22Rv1 (cell line): ENCODE results near the gene USP3.
A peak's percentile ranks its signal among the peaks of the same experiment; 100 is the strongest.

Experiments
- H3K27ac ChIP-seq: fragments of 450-650 bp; 2 replicates; pipeline ENCODE4 v1.5.1; 2017
- CTCF ChIP-seq: fragments of 450-650 bp; IDR thresholded peaks from 2 replicates; pipeline ENCODE4 v1.5.1; 2017; ENCODE audit warnings: mild to moderate bottlenecking
- ZFX ChIP-seq: fragments of 450-650 bp; IDR thresholded peaks from 2 replicates; pipeline ENCODE4 v1.6.1; 2017; ENCODE audit warnings: antibody characterized with exemption, borderline replicate concordance

Gene USP3

DNA sequence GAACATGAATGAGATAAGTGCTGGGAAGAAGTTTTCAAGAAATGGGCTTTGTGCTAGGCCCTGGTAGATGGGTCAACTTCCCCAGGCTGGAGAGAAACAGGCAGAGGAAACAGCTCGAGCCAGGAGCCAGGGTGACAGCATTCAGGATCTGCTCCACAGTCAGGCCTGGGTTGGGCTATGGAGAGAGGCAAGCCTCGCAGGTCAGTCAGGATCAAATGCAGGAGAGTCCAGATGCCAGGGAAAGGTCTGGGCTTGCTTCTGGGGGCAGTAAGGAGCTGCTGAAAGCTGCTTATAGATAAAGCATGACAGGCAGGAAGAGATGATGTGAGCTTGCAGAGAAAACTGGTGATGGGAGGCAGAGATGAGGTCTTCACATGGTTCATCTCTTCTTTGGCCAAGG is 11.0 kb upstream of the USP3 start:
- no peak overlapping the region for H3K27ac ChIP-seq
- TF ChIP-seq CTCF (no peak), ZFX (no peak)

DNA sequence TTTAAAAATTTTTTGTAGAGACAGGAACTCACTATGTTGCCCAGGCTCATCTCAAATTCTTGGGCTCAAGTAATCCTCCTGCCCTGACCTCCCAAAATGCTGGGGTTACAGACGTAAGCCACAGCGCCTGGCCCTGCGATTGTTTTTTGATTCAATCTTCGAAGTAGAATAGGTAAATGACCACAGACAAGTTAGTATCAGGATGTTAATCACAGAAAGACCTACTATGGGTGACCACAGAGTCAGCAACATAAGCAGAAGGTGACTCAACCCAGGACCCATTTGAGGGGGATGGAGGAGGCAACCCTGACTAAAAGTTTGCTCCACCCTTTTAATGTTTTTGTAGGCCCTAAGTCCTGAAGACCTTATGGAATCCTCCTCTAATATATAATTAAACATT is 10.0 kb upstream of the USP3 start:
- no peak overlapping the region for H3K27ac ChIP-seq
- no peak for TF ChIP-seq ZFX
- no peak for TF ChIP-seq CTCF

DNA sequence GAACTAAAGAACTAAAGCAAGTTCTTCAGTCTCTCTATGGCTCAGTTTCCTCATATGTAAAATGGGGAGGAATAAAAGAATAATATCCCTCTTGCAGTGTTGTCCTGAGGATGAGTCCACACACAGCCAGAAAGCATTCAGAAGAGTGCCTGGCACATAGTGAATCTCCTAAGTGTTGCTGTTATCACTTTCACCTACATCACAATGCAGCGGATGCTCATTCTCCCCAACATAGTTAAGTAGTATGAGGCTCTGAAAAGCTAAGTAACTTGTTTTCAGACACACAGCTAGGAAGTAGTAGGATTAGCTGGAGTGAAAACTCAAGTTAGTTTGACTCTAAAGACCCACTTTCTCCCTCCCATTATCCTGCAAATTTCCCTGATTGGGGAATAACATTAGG is 9.1 kb upstream of the USP3 start:
- peak overlapping the region; percentile 6; the same call in 1 of the 2 replicates for H3K27ac ChIP-seq
- TF ChIP-seq CTCF (no peak), ZFX (no peak)

DNA sequence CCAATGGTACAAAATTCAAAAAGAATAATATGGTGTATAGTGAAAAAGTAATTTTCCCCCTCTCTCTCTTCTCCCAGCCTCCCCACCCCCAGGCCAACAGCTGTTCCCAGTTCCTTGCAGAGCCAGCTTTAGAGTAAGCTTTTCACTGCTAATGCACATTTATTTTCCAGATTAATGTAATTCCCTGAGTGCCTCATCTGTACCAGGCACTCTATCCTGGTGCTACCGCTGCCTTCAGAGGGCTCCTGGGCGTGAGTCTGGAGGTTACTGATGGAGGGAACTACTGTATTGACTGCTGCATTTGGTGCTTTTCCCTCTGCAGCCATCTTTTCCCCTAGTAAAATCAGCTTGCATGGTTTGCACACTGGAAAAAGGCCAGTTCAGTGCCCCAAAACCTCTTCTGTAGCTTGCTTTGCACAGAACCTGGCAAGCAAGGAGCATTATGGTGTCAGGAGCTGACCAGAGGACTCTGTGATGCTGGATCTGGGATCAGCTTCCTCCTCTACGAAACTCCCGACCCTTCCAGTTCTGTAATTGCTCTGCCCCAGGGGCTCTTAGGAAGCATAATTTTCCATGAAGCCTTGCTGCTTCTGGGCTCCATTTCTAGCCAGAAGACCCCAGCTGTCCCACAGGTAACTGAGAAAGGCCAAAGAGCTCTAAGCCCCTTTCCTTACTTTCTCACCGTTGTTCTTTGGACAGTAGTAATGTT is 8.5 kb upstream of the USP3 start:
- H3K27ac ChIP-seq, result peak overlapping the region; percentile 64
- no peak for TF ChIP-seq CTCF
- no peak for TF ChIP-seq ZFX

DNA sequence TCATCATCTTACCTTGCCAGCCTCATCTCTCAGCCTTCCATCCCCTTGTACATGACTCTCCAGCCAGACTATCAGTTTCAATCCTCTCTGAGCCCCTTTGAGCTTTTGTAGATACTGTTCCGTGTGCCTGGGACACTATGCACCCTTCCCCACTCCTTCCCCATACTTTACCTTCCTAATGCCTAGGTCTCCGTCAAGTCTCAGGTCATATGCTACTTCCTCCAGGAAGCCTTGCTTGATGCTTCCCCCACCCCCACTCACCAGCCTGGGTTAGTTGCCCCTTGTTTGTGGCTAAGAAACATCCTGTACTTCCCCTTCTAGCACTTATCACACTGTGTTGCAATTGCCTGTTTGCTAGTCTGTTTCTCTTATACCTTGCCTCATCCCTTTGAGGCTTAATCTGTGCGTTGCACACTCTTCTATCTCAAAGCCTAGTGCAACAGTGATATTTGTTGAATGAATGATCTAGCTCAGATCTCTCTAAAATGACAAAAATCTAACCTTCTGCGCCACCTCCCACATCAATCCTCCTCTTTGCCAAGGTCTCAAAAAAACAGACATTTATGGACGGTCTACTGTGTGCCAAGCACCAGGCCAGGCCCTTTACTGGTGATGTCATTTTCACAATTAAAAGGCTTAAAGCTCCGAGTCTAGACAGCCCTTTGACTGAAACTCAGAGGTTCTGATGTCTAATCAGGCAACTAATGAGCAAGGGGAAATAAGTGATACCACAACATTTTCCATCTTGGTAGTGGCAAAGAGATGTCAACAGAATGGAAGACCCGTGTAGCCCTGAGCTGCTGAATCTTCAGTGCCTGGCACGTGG is 6.5 kb upstream of the USP3 start:
- H3K27ac ChIP-seq, result peak overlapping the region; percentile 64
- TF ChIP-seq ZFX, result no peak

- peak overlapping the region; percentile 99; the same call in 1 of the 2 replicates for H3K27ac ChIP-seq
- TF ChIP-seq ZFX (no peak), CTCF (no peak)
Observed at GRCh38 chr15:63499175-63499549, 5.2 kb upstream of the USP3 start.

GRCh38 chr15:63499611-63500010 is 4.8 kb upstream of the USP3 start:
- H3K27ac ChIP-seq, result peak overlapping the region; percentile 99

More at GRCh38 chr15:63499611-63500010, 4.8 kb upstream of the USP3 start:
- TF ChIP-seq CTCF, result no peak
- TF ChIP-seq ZFX, result no peak
